Upper lobe of left lung (tissue), 6 donors: ENCODE measurements around the gene PIK3C2B. TPM values are rescaled to one million over a fixed set of nuclear protein-coding genes. Genes with fewer than 3 reads are reported as not detected.

ENCODE experiments used
- ATAC-seq, 2 donors: fragments of 200-7000 bp; cut with Tn5 transposase; one replicate each; pipeline ENCODE4 v1.9.1; 2022; ENCODE audit warnings: mild to moderate bottlenecking in 2 of 2, moderate library complexity in 2 of 2; ENCODE audit not compliant: low FRiP score in 2 of 2
- DNase-seq, 2 donors: peaks; one replicate each; pipeline ENCODE4 v3.0.0-alpha.2; 2019 to 2020
- H3K27ac ChIP-seq, 4 donors: fragments of 200-600 bp; sonication (generic); one replicate each; pipeline ENCODE4 v1.5.1; 2016 to 2019
- H3K27me3 ChIP-seq, 4 donors: fragments of 200-600 bp; sonication (generic); one replicate each; pipeline ENCODE4 v1.5.1; 2017 to 2019
- H3K36me3 ChIP-seq, 4 donors: fragments of 200-600 bp; sonication (generic); one replicate each; pipeline ENCODE4 v1.5.1; 2016 to 2019
- H3K4me1 ChIP-seq, 4 donors: fragments of 200-600 bp; sonication (generic); one replicate each; pipeline ENCODE4 v1.5.1; 2018 to 2019
- H3K4me3 ChIP-seq, 4 donors: fragments of 200-600 bp; sonication (generic); one replicate each; pipeline ENCODE4 v1.5.1; 2017 to 2019; ENCODE audit warnings: mild to moderate bottlenecking in 2 of 4, moderate library complexity in 1 of 4
- H3K9me3 ChIP-seq, 4 donors: fragments of 200-600 bp; sonication (generic); one replicate each; pipeline ENCODE4 v1.5.1; 2018 to 2019
- EP300 ChIP-seq, 4 donors: sonication (generic); formaldehyde crosslinking; IDR thresholded peaks; one replicate each; pipeline ENCODE4 v1.5.1; 2017; ENCODE audit warnings: antibody characterized with exemption in 4 of 4, control low read depth in 2 of 4
- POLR2A ChIP-seq, 4 donors: fragments of 450-650 bp; IDR thresholded peaks; one replicate each; pipeline ENCODE4 v1.5.1; 2016 to 2017; ENCODE audit warnings: antibody characterized with exemption in 4 of 4, mild to moderate bottlenecking in 2 of 4
- POLR2AphosphoS5 ChIP-seq, 2 donors: sonication (generic); formaldehyde crosslinking; IDR thresholded peaks; one replicate each; pipeline ENCODE4 v1.5.1; 2017; ENCODE audit warnings: antibody characterized with exemption in 2 of 2
- WGBS, 2 donors: methylation state at CpG; one replicate each; pipeline ENCODE4 v1.1.5; 2017 to 2018; 5-methylcytosine and 5-hydroxymethylcytosine counted together
- total RNA-seq, 6 donors: library from RNA; depleted of rRNA in 4 of 6; stranded (reverse); fragments of >200 nt in 4 of 6; gene quantifications; one replicate each; pipeline versions ENCODE4 v1.1.0 to v1.2.1, GENCODE V29; 2016 to 2021
- TF ChIP-seq, protein P1 (sequence below), 6 experiments: fragments of 450-650 bp in 4 of 6; fragments of 200-600 bp in 2 of 6; sonication (generic) in 2 of 6; IDR thresholded peaks; one replicate each; pipeline ENCODE4 v1.5.1; 2016 to 2019; ENCODE audit warnings: antibody characterized with exemption in 6 of 6
- donor health status: DM: no; HTN: no; CAD: no; lungs with moderate emphysema.
- donor health status: DM: no; HTN: yes; CAD: no; lungs with severe emphysema.

The PIK3C2B gene
- total RNA-seq, 6 donors from 2014 or later, result 14.1 to 84.9 (median 39.9) TPM

- DNase-seq (no peak), ATAC-seq (no peak)
- Histone ChIP-seq H3K4me1 (peaks cover 48 to 55% (median 52%) of the 10 kb centered on the region in 4 donors), H3K27me3 (no peaks in the 10 kb centered on the region), H3K36me3 (no peaks in the 10 kb centered on the region), H3K4me3 (no peak overlapping the region), H3K9me3 (no peaks in the 10 kb centered on the region), H3K27ac (peak overlapping the region in 3 of 4 donors; percentile 32 to 69 (median 58))
- WGBS, 2 donors, result 54 to 61% methylated on average over 8 to 9 of the region's 9 CpGs
- TF ChIP-seq POLR2AphosphoS5 (IDR thresholded peaks at IDR 0.05) (no peak), POLR2A (IDR thresholded peaks at IDR 0.05) (no peak)
Measured at GRCh38 chr1:204475656-204476432, 18.8 kb downstream of the PIK3C2B start.

DNA sequence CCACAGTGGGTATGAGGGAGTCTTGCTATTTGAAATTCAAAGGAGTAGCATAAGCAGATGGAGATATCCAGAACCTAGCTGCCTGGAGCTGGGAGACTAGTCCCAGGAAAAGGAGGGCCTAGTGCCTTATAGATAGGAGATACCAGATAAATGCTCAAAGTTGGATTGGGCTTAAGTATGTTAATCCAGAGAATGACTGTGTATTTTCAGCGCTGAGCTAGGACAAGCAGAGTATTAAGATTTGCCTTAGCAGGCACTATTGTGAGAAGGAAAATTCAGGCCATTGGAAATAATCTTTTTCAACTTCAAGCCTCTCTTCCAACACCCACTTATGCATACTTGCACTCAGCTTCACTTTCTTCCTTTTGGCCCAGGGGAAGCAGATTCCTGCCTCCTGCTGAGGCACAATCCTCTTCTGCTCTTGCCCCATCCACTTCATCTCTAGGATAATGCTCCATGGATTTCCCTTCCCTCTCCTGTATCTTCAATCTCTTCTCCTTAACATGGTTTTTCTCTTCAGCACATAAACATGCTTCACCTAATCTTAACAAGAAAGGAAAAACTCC lies 21.1 kb downstream of the PIK3C2B start:
- DNase-seq (no peak), ATAC-seq (no peak)
- WGBS, 2 donors, result 53 to 65% methylated on average over 1 of the region's 1 CpG
- H3K4me1 ChIP-seq, result peaks cover 29 to 33% (median 33%) of the 10 kb centered on the region in 4 donors
- peaks cover 0 to 10% (median 4%) of the 10 kb centered on the region in 4 donors for H3K36me3 ChIP-seq
- H3K27me3 ChIP-seq, result no peaks in the 10 kb centered on the region
- H3K9me3 ChIP-seq, result no peaks in the 10 kb centered on the region
- peak overlapping the region in 2 of 4 donors; percentile 27 to 37 for H3K27ac ChIP-seq
- TF ChIP-seq, protein P1, sequence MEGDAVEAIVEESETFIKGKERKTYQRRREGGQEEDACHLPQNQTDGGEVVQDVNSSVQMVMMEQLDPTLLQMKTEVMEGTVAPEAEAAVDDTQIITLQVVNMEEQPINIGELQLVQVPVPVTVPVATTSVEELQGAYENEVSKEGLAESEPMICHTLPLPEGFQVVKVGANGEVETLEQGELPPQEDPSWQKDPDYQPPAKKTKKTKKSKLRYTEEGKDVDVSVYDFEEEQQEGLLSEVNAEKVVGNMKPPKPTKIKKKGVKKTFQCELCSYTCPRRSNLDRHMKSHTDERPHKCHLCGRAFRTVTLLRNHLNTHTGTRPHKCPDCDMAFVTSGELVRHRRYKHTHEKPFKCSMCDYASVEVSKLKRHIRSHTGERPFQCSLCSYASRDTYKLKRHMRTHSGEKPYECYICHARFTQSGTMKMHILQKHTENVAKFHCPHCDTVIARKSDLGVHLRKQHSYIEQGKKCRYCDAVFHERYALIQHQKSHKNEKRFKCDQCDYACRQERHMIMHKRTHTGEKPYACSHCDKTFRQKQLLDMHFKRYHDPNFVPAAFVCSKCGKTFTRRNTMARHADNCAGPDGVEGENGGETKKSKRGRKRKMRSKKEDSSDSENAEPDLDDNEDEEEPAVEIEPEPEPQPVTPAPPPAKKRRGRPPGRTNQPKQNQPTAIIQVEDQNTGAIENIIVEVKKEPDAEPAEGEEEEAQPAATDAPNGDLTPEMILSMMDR (IDR thresholded peaks at IDR 0.05), result no peak
- TF ChIP-seq POLR2AphosphoS5 (IDR thresholded peaks at IDR 0.05), result no peak
- TF ChIP-seq POLR2A (IDR thresholded peaks at IDR 0.05), result no peak
- TF ChIP-seq EP300 (IDR thresholded peaks at IDR 0.05), result no peak
- H3K4me3 ChIP-seq, result no peak overlapping the region

DNA sequence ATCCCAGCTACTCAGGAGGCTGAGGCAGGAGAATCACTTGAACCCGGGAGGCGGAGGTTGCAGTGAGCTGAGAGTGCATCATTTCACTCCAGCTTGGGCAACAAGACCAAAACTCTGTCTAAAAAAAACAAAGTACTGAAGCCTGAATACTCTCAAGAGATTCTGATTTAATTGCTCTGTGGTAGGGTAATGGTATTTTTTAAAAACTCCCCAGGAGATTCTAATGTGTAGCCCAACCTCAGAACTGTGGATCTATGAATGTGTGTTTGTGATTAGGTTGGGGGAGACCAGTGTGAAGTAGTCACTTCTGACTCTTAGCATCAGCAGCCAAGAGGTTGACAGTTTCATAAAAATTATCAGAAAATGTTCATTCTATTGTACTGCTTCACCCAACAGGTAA lies 21.9 kb downstream of the PIK3C2B start:
- peaks cover 0 to 10% (median 4%) of the 10 kb centered on the region in 4 donors for H3K36me3 ChIP-seq
- peaks cover 24 to 29% (median 27%) of the 10 kb centered on the region in 4 donors for H3K4me1 ChIP-seq
- H3K27ac ChIP-seq, result no peak overlapping the region
- 84 to 91% methylated on average over 2 of the region's 2 CpGs for WGBS, 2 donors
- TF ChIP-seq, protein P1 (IDR thresholded peaks at IDR 0.05), result no peak
- TF ChIP-seq EP300 (IDR thresholded peaks at IDR 0.05), result no peak
- no peak for TF ChIP-seq POLR2A (IDR thresholded peaks at IDR 0.05)
- no peak for TF ChIP-seq POLR2AphosphoS5 (IDR thresholded peaks at IDR 0.05)
- ATAC-seq (no peak), DNase-seq (no peak)
- no peak overlapping the region for H3K4me3 ChIP-seq
- H3K9me3 ChIP-seq, result no peaks in the 10 kb centered on the region
- H3K27me3 ChIP-seq, result no peaks in the 10 kb centered on the region

GRCh38 chr1:204471687-204472086 lies 22.9 kb downstream of the PIK3C2B start:
- TF ChIP-seq POLR2A (IDR thresholded peaks at IDR 0.05) (no peak), EP300 (IDR thresholded peaks at IDR 0.05) (no peak), POLR2AphosphoS5 (IDR thresholded peaks at IDR 0.05) (no peak)
- TF ChIP-seq, protein P1 (IDR thresholded peaks at IDR 0.05), result no peak
- WGBS, 2 donors, result 96% methylated on average over 4 of the region's 4 CpGs
- DNase-seq (no peak), ATAC-seq (no peak)
- Histone ChIP-seq H3K27ac (no peak overlapping the region), H3K36me3 (peaks cover 0 to 10% (median 4%) of the 10 kb centered on the region in 4 donors), H3K4me1 (peaks cover 22 to 26% (median 25%) of the 10 kb centered on the region in 4 donors), H3K4me3 (no peak overlapping the region), H3K27me3 (no peaks in the 10 kb centered on the region), H3K9me3 (no peaks in the 10 kb centered on the region)

DNA sequence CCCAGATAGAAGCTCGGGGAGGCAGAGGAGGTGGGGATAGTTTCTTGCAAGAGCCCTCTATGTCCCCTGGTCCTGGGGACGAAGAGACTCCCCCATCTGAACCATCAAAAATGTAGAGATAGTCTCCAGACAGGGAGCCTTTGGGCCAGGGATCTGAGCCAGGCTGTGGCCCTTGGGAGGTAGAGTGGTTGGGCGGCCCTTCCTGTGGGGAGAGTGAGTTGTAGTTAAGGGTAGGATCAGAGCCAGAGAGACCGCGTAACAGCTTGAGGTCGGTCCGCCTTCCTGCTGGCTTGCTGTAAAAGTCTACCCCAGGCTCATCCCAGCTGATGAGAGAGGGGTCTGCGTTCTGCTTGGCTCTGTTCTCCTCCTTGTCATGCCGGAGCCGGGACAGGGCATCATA lies 25.3 kb downstream of the PIK3C2B start:
- Histone ChIP-seq H3K4me3 (no peak overlapping the region), H3K36me3 (peaks cover 0 to 10% (median 4%) of the 10 kb centered on the region in 4 donors), H3K27ac (peak overlapping the region in 1 of 4 donors; percentile 54), H3K27me3 (no peaks in the 10 kb centered on the region), H3K4me1 (peaks cover 31 to 37% (median 35%) of the 10 kb centered on the region in 4 donors), H3K9me3 (no peaks in the 10 kb centered on the region)
- TF ChIP-seq EP300 (IDR thresholded peaks at IDR 0.05), result no peak
- TF ChIP-seq, protein P1 (IDR thresholded peaks at IDR 0.05), result no peak
- no peak for TF ChIP-seq POLR2A (IDR thresholded peaks at IDR 0.05)
- TF ChIP-seq POLR2AphosphoS5 (IDR thresholded peaks at IDR 0.05), result no peak
- no peak for ATAC-seq
- 94 to 98% methylated on average over 5 to 9 of the region's 10 CpGs for WGBS, 2 donors
- no peak for DNase-seq
